HG03103 (cell line): ENCODE data around the gene HSPBP1.

Source experiments
- ATAC-seq: cut with Tn5 transposase; IDR thresholded peaks from one replicate; pipeline ENCODE4 v1.9.1; 2021; ENCODE audit warnings: low read depth; ENCODE audit not compliant: unreplicated experiment

HSPBP1 gene

DNA sequence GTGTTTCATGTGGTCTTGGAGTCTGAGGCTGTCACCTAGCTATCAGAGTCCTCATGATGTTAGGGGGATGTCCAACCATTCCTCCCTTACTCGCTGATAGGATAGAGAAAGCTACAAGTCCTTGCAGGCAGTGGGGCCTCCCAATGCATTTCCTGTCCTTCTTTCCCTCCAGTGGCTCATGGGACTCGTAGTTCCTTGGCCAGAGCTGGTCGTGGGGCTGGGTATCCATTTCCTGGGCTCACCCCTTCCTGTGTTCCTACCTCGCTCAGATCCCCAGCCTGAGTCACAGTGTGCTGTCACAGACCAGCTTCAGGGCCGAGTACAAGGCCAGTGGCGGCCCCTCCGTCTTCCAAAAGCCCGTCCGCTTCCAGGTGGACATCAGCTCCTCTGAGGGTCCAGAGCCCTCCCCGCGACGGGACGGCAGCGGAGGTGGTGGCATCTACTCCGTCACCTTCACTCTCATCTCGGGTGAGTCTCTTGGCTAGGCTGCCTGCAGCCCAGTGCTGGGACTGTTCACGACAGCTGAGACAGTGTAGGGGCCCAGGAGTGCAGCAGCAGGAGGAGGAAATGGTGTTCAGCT lies 26.2 kb upstream of the HSPBP1 start:
- ATAC-seq = no peak

DNA sequence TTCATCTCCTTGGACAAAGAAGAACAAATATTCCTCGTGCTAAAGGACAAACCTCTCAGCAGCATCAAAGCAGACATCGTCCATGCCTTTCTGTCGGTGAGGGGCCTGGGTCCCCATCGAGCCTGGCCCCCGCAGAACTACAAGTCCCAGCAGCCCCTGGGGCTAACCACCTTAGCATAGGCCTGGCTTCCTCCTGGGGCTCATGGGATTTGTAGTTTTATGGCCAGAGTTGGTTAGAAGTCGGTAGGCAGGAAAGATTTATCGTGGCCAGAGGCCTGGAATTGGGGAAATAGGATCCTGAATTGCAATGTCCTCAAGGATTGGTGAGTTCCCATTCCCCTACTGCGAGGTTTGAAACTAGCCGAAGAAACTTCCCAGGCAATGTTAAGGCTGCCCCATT lies 25.6 kb upstream of the HSPBP1 start:
- no peak for ATAC-seq

DNA sequence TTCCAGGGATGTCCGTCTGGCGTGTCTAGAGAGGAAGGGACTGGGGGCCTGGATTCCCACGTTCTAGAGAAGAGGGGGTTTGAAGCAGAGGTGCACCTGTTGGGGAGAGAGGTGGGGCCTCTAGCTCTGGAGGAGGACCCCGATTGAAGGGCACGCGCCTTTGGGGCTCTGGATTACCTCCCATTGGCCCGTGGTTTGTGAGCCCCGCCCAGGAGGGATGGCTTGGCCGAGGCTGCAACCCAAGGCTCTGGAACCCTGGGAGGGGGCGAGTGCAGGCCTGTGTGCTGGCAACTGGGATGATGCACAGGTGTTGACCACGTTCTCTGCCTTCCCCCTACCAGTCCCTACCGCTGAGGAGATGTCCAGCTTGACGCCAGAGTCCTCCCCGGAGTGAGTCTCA lies 25.1 kb upstream of the HSPBP1 start:
- ATAC-seq = no peak

DNA sequence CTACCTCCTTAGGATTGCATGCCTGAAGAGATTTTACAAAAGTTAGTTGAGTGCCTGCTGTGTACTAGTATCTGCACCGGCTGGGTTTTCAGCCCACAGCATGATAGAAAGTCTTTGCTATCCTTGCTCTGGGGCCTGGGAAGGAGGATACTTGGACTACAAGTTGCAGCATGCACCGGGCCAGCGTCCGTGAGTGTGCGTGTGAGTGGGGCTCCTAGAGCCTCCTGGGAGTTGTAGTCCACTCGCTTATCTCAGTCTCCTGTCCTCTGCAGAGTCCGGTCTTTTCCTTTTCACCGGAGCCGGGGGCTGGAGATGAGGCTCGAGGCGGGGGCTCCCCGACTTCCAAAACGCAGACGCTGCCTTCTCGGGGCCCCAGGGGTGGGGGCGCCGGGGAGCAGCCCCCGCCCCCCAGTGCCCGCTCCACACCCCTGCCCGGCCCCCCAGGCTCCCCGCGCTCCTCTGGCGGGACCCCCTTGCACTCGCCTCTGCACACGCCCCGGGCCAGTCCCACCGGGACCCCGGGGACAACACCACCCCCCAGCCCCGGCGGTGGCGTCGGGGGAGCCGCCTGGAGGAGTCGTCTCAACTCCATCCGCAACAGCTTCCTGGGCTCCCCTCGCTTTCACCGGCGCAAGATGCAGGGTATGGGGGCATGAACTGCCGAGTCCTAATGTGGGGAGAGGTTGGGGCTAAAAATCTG lies 24.5 kb upstream of the HSPBP1 start:
- no peak for ATAC-seq

DNA sequence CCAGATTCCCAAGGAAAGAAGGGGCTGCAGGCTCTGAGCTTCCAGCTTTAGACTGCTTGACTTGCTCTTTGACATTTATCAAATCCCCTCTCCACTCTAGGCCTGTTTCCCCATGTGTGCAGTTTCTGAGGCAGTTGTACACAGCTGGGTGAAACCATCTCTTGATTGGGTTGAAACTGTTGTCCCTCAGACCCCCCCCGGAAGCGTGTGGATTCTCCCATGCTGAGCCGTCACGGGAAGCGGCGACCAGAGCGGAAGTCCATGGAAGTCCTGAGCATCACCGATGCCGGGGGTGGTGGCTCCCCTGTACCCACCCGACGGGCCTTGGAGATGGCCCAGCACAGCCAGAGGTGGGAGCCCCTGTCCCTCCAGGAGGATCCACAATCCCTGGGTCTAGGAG lies 23.6 kb upstream of the HSPBP1 start:
- no peak for ATAC-seq

DNA sequence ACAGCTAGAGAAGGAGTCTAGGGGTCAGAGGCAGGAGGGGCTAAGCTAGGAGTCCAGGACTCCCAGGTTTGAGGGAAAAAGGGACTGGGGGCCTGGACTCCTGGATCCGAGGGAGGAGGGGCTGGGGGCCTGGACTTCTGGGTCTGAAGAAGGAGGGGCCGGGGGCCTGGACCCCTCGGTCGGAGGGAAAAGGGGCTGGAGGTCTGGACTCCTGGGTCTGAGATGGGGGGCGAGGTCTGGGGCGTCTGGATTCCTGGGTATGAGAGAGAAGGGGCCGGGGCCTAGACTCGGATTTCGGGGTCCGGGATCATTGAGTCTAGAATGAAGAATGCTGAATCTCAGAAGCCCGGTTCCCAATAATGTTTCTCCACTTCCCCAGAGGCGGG lies 22.4 kb upstream of the HSPBP1 start:
- no peak for ATAC-seq

DNA sequence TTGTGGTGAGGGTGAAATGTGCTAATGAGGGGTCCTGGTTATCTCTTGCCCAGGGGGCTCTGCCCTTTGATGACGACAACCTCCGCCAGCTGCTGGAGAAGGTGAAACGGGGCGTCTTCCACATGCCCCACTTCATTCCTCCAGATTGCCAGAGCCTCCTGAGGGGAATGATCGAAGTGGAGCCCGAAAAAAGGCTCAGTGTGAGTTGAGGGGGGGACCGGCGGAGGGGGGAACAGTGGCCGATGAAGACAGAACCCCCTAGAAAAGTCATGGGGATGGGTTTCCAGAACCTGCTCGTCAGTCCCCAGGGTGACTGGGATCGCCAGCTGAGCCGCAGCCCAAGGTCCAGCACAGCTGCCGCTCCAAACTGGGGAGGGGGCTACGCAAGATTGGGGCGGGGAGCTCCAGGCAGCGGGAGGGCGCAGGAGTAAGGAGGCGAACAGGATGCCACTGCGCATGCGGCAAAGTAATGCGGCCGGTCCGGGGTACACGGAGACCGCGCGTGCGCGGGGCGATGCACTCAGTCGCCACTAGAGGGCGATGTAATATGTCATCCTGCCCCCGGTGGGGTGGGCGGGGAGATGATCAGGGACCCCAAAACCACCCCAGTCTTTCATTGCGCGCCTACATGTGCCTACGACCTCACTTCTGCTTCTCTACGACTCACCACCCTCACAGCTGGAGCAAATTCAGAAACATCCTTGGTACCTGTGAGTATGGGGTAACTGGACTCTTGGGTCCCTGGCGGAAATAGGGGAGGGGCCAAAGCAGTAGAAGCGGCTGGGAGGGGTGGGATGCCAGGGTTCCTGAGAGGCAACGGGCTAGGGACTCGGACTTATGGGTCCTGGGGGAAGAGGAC lies 21.8 kb upstream of the HSPBP1 start:
- peak; percentile 67 for ATAC-seq

DNA sequence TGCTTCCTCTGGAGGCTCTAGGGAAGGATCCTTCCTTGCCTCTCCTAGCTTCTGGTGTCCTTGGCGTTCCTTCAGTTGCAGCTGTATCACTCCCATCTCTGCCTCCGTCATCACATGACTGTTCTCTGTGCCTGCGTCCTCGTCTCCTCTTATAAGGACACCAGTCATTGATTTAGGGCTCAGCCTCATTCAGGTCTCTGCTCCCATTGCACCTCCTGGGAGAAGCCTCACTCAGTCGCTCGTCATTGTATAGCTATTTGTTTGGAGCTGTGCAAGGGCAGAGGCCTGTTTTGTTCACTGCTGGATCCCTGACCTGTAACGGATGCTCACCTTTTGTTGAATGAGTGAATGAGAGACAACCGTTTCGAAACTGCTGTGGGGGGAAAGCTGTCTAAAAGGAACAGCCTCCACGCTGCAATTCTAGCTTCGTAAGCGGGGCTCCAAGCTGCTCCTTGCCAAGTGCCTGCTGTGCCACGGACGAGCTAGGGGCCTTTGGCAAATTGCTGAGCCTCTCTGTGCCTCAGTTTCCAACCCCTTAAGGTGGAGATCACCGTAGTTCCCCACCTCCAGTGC lies 21.1 kb upstream of the HSPBP1 start:
- ATAC-seq = no peak

DNA sequence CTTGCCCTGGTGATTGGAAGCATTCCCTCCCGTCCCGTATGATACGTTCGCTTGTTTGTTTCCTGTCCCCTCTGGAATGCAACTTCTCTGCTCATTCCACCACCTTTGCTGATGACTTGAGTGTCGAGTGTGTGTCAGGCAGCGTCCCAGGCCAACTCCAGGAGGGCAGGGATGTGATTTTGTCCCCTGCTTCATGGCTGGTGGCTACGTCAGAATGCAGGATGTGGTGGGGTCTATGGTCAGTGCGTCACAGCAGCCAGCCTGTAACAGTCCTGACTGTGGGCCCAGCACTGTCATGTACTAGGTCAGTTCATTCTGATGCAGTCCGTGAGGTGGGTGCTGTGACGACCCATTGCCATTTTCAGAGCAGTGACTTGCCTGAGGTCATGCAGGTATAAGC lies 20.1 kb upstream of the HSPBP1 start:
- ATAC-seq = no peak

DNA sequence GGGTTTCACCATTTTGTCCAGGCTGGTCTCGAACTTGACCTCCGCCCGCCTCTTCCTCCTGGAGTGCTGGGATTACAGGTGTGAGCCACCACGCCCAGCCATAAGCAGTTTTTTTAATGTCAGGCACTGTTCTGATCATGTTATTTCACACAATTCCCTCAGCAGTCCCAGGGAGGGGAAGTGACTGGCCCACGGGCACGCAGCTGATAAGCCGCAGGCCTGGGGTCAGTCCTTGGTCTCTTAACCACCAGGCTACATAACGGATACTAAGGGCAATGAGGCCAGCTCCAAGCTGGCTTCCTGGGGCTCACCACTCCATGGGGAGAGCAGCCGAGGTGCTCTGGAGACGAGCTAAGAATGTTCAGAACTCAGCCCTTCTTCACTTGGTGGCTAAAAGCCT lies 17.4 kb upstream of the HSPBP1 start:
- ATAC-seq = no peak

DNA sequence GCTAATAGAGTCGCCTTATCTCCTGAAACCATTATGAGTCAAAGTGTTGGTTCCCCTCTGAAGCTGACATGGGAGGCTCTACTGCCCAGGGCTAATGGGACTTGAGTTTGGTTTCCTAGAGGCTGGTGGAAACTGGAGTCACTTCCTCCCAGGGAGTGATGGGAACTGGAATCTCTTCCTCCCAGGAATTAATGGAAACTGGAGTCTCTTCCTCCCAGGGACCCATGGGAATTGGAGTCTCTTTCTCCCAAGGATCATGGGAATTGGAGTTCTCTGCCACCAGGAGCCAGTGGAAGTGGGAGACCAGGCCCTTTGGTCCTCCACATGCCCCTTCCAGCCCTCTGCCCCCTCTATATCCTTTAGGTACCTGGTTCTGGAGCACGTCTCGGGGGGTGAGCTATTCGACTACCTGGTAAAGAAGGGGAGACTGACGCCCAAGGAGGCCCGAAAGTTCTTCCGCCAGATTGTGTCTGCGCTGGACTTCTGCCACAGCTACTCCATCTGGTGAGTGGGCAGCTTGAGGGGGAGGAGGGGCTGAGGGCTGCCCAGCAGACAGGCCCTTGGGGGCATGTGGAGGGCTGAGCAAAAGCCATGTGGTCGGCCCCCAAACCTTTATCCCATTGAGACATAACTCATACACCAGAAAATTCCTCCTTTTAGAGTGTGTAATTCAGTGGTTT lies 9.3 kb upstream of the HSPBP1 start:
- no peak for ATAC-seq

DNA sequence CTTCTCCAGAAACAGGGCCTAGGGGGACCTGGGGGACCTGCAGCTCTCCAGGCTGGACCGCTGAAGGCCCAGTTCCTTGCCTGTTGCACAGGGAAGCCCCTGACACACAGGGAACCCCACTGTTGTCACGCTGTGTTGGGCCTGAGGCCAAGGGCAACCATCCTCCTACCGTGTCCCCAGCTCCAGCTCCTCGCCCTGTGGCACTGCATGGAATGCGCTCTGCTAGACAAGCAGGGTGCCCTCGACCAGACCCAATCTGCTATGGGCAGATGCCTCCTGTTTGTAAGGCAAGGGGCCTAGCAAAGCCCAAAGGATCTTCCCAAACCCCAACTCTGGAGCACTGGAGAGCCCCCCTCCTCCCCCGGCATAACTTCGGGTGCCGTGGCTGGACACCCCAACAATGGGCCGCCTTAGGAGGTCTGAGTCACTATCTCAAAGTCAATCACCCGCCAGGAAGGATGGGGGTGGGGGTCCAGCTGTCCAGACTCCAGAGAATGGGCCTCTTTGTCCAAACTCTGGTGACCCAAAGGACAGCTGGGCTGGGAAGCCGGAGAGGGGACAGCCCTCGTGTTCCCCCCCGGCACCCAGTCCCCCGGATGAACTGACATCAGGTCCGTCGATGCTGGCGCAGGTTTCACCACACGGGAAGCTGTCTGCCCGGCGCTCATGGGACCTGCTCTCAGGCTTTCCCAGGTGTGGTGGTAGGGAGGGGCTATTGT lies 7.6 kb upstream of the HSPBP1 start:
- no peak for ATAC-seq

DNA sequence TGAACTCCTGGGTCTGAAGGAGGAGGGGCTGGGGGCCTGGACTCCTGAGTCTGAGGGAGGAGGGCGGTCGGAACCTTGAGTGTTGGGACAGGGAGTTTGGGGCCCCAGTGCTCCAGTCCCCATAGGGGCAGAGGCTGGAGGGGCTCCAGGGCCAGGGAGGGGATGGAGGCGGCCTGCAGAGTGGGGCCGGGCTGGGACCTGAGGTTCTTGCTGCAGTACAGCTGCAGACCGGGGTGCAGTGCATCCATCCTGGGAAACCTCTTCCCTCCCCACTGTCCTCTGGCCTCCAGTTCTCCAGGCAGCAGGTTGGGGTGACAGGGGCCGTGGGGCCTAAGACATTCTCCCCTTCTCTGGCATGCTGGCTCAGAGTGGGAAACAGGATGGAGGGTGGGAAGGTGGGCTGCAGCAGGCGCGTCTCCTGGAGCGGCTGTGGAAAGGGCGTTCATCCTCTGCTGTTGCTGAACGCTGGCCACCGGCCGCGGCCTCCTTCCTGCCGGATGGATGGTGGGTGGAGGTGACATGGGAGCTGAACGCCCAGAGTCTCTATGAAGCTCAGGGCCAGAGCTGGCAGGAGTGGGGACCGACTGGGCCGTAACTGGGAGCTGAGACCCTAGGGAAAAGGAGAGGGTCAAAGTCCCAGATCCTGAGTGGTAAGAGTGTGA lies 5.5 kb upstream of the HSPBP1 start:
- ATAC-seq = no peak

DNA sequence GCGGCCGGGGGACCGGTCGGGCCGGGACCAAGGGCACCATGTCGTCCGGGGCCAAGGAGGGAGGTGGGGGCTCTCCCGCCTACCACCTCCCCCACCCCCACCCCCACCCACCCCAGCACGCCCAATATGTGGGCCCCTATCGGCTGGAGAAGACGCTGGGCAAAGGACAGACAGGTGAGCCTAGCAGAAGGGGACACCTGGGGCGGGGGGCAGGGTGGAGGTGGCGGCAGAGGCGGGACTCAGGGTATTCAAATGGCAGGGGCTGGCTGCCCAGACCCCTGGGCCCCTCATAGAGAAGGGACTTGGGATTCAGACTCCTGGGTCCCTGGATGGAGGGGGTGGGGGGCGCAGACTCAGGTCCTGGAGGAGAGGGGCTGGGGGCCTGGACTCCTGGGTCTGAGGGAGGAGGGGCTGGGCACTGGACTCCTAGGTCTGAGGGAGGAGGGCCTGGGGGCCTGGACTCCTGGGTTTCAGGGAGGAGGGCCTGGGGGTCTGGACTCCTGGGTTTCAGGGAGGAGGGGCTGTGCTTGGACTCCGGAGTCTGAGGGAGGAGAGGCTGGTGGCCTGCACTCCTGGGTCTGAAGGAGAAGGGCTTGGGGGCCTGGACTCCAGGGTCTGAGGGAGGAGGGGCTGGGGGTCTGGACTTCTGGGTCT lies 4.6 kb upstream of the HSPBP1 start:
- ATAC-seq = no peak

DNA sequence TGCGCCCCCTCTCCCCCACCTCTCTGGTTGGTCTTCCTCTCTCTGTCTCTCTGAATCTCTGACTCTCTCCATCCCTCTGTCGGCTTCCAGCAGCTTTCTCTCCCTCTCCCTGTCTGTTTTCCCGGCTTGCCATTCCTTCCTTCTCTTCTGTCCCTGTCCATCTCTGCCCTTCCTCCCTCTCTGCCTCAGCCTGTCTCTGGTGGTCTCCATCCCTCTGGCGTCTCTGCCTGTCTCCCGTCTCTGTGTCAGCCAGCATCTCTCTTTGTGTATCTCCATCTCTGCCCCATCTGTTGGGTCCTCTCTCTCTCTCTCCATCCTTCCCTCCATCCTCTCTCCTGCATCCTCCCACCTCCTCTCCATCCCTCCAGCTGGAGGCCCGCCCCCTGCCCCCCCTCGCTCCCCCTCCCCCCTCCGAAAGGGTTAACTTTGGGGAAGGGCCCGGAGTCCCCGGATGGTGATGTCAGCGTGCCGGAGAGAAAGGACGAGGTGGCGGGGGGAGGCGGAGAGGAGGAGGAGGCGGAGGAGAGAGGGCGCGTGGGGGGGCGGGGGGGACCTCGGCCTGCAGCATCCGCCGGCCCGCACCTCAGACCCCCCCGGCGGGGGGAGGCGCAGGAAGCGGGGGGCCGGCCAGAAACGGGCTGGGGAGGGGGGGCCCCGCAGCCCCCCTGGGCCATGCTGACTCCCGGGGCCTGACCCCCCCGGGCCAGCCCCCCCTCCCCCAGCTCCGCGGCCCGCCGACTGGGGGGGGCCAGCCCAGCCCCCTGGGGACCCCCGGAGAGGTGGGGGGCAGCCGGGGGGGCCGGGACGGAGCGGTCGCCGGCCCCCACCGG lies 3.9 kb upstream of the HSPBP1 start, which contains the start of gene BRSK1:
Gene BRSK1, plus strand, starts transcription at position 450 of the 830 bp plus-strand sequence. CDS start 446 bp downstream, outside the sequence.
- ATAC-seq = no peak

DNA sequence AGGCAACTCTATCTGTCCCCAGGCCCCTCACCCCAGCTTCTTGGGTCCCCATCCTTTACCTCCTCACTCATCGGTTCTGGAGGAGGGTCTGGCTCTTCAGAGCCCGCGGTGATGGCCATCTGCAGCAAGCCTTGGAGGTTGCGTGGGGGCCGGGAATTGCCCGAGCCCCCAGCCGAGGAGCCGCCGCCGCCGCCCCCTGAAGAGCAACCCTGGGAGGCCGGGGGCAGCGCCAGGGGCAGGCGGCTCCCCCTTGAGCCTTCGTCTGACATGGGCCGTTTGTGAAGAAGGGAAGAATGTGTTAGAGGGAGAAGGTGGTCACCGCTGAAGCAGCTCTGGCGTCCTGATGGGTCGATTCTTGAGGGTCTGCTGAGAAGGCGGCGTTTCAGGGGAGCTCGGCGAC lies 570 bp downstream of the HSPBP1 start:
- ATAC-seq = no peak

DNA sequence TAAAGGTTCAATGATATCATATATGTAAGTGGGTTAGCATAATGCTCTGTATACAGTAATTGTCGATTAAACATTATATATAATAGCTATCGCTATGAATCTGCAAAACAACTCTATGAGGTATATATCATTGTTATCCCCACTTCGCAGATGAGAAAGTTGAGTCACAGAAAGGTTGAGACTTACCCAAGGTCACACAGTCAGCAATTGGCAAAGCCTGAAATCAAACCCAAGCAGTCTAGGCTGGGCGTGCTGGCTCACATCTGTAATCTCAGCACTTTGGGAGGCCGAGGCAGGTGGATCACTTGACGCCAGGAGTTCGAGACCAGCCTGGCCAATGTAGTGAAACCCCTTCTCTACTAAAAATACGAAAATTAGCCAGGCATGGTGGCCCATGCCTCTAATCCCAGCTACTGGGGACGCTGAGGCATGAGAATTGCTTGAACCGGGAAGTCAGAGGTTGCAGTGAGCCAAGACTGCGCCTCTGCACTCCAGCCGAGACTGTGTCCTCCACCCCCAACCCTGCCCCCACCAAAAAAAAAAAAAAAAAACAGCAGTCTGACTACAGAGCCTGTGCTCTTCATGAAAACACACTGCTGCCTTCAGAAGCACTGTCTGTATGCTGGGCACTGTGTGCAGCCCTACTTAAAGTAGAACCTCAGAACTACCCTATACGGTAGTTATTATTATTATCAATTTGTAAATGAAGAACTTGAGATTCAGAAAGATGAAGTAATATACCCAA lies 1.3 kb downstream of the HSPBP1 start:
- no peak for ATAC-seq

DNA sequence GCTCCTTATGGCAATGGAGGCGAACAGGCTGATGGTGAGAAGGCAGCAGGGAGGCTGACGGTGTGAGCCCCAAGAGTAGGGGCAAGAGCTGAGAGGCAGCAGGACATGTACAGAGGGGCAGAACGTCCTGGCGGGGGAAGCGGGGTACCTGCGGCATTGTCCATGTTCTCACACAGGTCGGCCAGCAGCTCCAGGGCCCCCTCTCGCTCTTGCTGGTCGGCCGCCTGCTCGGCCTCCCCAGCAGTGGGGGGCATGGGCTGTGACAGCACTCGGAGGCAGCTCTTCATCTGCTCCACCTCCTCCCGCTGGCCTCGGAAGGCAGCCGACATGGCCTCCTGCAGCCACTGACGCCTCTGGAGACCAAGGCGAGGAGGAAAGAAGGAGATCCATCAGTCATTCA lies 2.4 kb downstream of the HSPBP1 start:
- no peak for ATAC-seq
